SU-DHL-6 (cell line): Measurements from ENCODE around the gene SPSB1.

ENCODE experiments used
- EZH2phosphoT487 ChIP-seq: fragments of 200-600 bp; sonication (generic), shearing (Covaris generic); conservative IDR thresholded peaks from 2 replicates; pipeline ENCODE4 v1.6.1; 2018; ENCODE audit warnings: mild to moderate bottlenecking, antibody characterized with exemption, low read length, moderate library complexity, mixed read lengths
- TF ChIP-seq, protein P1 (sequence below): fragments of 200-600 bp; sonication (generic); IDR thresholded peaks from one replicate; pipeline ENCODE4 v1.5.1; 2017; ENCODE audit warnings: antibody characterized with exemption, mild to moderate bottlenecking, low read length, moderate library complexity; ENCODE audit not compliant: insufficient read depth, poor library complexity, severe bottlenecking

- no peak for TF ChIP-seq EZH2phosphoT487
- TF ChIP-seq, protein P1, sequence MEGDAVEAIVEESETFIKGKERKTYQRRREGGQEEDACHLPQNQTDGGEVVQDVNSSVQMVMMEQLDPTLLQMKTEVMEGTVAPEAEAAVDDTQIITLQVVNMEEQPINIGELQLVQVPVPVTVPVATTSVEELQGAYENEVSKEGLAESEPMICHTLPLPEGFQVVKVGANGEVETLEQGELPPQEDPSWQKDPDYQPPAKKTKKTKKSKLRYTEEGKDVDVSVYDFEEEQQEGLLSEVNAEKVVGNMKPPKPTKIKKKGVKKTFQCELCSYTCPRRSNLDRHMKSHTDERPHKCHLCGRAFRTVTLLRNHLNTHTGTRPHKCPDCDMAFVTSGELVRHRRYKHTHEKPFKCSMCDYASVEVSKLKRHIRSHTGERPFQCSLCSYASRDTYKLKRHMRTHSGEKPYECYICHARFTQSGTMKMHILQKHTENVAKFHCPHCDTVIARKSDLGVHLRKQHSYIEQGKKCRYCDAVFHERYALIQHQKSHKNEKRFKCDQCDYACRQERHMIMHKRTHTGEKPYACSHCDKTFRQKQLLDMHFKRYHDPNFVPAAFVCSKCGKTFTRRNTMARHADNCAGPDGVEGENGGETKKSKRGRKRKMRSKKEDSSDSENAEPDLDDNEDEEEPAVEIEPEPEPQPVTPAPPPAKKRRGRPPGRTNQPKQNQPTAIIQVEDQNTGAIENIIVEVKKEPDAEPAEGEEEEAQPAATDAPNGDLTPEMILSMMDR, result no peak
Observed at GRCh38 chr1:9279172-9279840, 13.4 kb upstream of the SPSB1 start.
